ENCODE measurements around the gene CTBP1.

Gene CTBP1

DNA sequence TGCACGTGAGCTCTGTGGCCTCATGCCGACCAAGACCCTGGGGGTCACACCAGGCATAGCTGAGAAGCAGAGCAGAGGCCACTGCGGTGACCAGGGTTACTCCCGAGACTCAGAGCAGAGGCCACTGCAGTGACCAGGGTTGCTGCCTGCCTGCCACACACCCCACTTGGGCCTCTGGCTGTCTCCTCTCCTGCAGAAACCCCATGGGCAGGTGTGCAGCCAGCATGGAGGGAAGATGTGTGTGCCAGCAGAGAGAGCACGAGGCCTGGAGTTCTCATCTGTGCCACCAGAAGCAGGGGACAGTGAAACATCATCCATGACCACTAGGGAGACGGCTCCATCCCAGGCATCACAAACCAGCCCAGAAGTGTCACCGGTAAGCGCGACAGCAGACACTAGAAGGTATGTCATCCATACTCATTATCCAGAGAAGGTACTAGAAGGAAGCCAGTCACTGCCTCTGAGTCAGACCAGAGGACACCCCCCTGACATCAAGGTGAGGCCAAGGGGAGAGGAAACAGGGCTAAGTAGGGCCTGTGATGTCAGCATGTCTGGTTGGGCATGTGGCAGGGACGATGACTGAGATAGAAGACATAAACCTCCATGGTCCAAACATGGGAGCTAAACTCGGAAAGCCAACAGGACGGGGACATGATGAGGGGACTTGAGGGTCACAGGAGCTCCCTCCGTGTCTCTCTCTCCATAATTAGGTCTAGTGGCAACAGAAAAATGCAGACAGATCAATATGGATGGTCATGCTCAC lies 52.3 kb downstream of the CTBP1 start:
- no peak for DNase-seq (ENCODE audit: low read depth in 3 of 3)

- no peak for DNase-seq (ENCODE audit: low read depth in 3 of 3)
These were observed 53.0 kb downstream of the CTBP1 start for GRCh38 chr4:1195891-1196401.

DNA sequence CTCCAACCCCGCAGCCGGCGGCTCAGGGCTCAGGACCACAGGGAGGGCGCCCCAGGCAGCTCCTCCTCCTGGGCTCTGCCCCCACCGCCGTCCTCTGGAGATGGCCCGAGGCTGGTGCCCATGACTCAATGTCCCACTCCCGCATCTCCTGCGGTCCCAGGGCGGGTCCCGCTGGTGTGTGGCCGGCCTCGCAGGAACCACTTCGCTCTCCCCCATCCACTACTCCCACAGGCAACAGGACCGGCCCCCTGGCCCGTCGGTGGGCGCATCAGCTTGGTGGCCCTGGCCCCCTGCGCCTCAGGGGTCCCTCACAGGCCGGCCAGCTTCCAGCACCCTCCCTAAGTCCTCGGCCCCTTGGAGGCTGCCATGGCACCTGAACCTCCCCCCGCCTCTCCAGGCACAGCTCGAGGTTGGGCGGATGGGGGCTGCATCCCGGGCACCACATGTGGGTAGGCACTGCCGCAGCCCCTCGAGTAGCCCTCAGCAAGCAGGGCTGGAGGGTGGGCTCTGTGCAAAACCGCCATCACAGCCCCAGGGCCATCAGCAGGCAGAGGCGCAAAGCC lies 53.7 kb downstream of the CTBP1 start:
- no peak for DNase-seq (ENCODE audit: low read depth in 3 of 3)

DNA sequence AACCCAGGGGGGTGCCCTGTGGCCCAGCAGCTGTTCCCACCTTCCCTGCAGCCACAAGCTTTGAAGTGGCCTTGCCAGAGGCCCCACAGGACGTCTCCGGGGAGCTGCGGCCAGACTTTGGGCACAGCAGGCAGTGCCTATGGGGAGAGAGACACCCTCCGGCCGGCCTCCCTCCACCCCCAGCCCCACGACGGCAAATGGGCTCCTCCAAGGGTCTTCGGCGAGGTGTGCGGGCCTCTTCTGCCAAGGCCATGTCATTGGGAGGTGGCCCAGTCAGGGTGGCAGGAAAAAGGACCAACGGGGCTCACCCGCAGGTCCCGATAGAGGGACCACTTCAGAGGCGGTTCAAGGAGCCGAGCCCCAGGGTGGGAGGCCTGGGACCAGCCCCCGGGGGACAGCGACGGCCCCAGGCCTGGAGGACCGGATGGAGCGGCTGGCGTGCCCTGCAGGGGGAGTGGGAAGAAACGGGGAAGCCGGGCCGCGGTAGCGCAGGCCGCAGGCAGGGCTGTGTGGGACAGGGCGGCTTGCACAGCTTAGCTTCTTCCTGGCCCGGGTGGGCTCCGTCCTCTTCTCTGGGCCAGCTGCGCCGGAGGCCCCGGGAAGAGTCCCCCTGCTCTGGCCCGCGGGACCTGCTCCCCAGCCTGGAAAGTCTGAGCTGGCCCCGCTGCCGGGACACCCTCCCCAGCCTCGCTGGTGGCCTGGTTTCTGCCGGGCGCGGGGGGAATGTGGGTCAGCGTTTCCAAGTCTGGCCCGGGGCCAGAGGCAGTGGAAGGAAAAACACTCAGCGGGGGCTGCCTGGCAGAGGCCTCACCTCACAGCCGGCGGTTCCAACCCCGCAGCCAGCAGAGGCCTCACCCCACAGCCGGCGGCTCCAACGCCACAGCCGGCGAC lies 54.7 kb downstream of the CTBP1 start:
- no peak for DNase-seq (ENCODE audit: low read depth in 3 of 3)

DNA sequence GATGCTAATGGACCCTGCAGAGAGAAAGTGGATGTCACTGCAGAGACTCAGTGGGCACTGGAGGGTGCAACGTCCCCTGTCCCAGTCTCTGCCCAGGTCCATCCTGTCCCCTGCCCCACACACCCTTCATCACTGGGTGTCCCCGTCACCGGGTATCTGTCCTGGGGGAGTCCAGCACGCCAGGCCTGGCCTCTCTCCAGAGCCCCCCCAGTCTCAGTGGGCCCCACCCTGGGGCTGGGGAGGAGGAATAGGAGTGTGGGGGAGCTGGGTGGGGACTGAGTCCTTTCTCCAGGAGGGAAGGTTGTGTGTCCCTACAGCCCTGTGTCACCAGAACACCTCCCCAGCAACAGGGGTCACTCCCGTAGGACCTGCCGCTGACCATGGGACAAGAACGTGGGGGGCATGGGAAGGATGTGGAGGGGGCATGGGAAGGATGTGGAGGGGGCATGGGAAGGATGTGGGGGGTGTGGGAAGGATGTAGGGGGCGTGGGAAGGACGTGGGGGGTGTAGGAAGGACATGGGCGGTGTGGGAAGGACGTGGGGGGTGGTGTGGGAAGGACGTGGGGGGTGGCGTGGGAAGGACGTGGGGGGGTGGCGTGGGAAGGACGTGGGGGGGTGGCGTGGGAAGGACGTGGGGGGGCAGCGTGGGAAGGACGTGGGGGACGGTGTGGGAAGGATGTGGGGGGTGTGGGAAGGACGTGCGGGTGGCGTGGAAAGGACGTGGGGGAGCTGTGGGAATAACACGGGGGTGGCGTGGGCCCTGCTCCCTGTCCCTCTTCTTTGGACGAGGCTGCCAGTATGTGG lies 55.5 kb downstream of the CTBP1 start:
- no peak for DNase-seq (ENCODE audit: low read depth in 3 of 3)

DNA sequence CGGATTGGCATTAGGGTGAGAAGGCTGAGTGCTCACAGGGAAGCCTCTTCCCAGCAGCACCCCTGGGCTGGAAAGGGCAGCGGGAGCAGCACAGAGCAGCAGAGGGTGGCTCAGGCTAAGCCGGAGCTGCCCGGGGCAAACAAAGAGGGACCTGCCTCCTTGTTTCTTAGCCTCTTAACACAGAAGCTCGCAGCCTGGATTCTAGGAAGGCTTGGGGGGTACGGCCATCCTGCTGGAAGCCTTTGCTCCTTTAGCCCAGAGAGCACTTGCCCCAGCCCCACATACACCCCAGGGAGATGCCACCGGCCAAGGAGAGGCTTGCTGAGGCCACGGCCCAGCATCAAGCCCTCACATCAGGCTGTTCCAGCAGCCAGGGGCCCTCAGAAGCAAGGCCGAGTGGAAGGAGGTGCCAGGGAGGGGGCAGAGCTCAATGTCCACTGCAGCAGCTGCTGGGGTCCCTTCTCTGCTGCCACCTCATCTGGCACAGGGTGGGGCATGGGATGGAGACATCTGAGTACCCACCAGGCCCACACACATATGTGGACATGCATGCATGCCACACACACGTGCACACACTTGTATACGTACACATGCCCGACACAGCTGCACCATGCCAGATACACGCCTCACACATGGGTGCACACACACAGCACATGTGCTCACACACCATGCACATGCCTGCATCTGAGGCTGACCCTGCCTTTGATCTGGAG lies 56.3 kb downstream of the CTBP1 start:
- no peak for DNase-seq (ENCODE audit: low read depth in 3 of 3)

GRCh38 chr4:1192091-1192492 lies 56.8 kb downstream of the CTBP1 start:
- no peak for DNase-seq (ENCODE audit: low read depth in 3 of 3)

GRCh38 chr4:1191621-1192020 lies 57.3 kb downstream of the CTBP1 start:
- DNase-seq (ENCODE audit: low read depth in 3 of 3) = no peak

DNA sequence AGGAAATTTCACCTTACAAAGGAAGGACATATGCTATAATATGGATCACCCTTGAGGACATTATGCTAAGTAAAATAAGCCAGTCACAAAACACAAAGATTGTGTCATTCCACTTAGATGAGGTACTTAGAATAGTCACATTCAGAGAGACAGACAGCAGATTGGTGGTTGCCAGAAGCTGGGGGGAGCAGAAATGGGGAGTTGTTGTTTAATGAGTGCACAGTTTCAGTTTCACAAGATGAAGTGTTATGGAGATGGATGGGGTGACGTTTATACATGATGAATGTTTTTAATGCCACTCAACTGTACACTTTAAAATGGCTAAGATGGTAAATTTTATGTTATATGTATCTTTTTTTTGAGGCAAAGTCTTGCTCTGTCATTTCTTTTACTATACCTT lies 61.7 kb downstream of the CTBP1 start:
- DNase-seq (ENCODE audit: low read depth in 3 of 3) = no peak

DNA sequence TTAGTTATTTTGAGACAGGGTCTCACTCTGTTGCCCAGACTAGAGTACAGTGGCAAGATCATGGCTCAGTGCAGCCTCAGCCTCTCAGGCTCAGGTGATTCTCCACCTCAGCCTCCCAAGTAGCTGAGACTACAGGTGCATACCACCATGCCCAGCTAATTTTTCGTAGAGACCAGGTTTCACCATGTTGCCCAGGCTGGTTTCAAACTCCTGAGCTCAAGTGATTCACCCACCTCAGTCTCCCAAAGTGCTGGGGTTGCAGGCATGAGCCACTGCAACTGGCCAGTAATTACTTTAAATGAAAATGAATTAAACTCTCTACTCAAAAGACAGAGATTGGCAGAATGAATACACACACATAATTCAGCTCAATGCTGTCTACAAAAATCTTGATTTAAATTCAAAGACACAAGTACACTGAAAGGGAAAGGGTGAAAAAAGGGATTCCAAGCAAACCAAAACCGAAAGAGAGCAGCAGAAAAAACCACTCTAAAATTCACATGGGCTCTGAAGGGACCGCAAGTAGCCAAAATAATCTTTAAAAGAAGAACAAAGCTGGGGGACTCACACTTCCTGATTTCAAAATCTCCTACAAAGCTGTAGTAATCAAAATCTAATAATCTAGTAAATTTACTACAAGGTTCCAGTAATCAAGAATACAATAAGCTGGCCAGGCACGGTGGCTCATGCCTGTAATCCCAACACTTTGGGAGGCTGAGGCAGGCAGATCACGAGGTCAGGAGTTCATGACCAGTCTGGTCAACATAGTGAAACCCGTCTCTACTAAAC lies 64.8 kb downstream of the CTBP1 start:
- no peak for DNase-seq (ENCODE audit: low read depth in 3 of 3)

DNA sequence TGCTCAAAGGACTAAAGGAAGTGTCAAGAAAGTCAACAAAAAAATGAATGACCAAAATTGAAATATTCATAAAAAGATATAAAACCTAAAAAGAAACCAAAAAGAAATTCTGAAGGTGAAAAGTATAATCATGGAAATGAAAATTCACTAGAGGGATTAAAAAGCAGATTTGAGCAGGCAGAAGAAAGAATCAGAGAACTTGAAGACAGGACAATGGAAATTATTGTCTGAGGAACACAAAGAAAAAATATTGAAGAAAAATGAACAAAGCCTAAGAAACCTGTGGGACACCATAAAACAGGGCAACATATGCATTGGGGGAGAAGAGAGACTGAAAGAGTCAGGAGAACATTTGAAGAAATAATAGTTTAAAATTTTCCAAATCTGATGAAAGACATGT lies 66.6 kb downstream of the CTBP1 start:
- no peak for DNase-seq (ENCODE audit: low read depth in 3 of 3)

DNA sequence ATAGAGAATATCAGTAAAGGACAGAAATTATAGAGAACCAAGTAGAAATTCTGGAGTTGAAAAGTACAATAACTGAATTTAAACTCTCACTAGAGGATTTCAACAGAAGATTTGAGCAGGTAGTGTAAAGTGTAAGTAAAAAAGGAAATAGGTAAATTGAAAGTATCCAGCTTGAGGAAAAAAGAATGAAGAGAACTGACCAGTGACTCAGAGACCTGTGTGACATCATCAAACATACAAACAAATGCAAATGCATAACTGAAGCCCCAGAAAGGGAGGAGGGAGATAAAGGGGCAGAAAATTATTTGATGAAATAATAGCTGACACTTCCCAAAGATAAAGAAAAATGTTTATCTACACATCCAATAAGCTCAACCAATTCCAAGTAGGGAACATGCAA lies 68.3 kb downstream of the CTBP1 start:
- DNase-seq (ENCODE audit: low read depth in 3 of 3) = no peak

- no peak for DNase-seq (ENCODE audit: low read depth in 3 of 3)
These were observed 69.0 kb downstream of the CTBP1 start for GRCh38 chr4:1179976-1180375.

GRCh38 chr4:1179089-1179441 lies 69.9 kb downstream of the CTBP1 start:
- no peak for DNase-seq (ENCODE audit: low read depth in 3 of 3)

GRCh38 chr4:1178300-1179088 lies 70.4 kb downstream of the CTBP1 start:
- DNase-seq (ENCODE audit: low read depth in 3 of 3) = no peak

DNA sequence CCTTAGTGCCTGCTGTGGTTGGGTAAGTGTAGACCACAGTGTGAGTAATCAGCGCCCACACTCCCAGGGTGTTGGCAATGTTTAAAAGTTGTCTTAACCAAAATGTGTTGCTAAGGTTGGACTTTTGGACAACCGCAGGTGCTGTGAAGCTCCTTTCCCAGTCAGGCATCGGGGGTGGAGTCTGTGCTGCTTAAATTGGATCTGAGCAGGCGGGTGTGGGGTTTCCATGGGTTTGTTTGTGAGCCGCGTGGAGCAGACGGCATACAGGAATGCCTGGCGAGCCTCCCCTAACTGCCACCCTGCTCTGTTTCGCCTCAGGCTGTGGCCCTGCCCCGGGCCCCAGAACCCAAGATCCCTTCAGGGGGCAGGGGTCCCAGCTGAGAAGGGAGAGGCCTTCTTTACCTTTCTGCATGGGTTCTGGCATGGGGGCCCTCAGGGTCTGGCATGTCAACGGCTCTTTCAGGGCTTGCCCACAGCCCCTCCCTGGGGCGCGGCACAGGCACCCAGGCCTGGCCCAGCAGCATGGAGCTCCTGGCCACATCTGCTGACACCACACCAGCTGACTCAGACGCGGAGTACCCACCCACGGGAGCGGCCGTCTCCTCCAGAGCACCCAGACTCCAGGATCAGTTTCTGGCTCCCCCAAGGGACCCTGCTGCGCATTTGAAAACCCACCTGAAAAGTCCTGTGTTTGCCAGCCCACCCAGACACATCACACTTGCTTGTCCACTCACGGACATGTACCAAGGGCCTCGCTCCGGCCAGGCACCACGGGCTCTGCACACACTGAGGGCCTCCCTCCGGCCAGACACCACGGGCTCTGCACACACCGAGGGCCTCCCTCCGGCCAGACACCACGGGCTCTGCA lies 71.4 kb downstream of the CTBP1 start:
- no peak for DNase-seq (ENCODE audit: low read depth in 3 of 3)

GRCh38 chr4:1176398-1177273 lies 72.3 kb downstream of the CTBP1 start:
- no peak for DNase-seq (ENCODE audit: low read depth in 3 of 3)

All from stimulated activated CD4-positive, alpha-beta T cell treated with anti-CD3 and anti-CD28 coated beads, TNF-alpha, amount 100 ng/mL, for 48 hours (primary cell).